Fibroblast of mammary gland (primary cell): ENCODE data around the gene PCDHGC5.

Source experiments
- DNase-seq: peaks from one replicate; pipeline ENCODE4 v3.0.0-alpha.2; 2010; ENCODE audit warnings: low read depth
- H3K4me3 ChIP-seq: 2 replicates; pipeline ENCODE4 v1.5.1; 2011; ENCODE audit warnings: low read depth, mild to moderate bottlenecking, low read length, moderate library complexity; ENCODE audit not compliant: control insufficient read depth
- TF ChIP-seq, protein P1 (sequence below): conservative IDR thresholded peaks from 2 replicates; pipeline ENCODE4 v1.5.1; 2011; ENCODE audit warnings: low read depth, low read length, inconsistent platforms; ENCODE audit not compliant: control insufficient read depth, insufficient read depth

PCDHGC5 gene

DNA sequence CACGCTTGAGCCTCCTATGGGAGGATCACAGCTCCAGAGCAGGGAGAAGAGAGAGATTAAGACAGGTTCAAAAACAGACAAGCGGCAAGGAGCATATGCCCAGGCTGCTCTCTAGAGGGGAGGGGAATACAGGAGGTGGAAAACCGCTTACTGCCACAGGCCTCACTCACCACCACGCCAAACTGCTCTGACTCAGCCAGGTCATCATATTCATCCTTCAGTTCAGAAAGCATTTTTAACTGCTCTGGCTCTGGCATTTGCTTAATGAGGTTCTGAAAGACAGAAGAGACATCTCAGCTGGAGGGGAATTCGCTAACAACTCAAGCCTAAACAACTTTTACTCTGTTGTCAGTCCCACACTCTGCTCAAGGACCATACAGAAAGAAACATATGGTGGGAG, 40.1 kb downstream of the PCDHGC5 start:
- DNase-seq, result peak; percentile 82
- TF ChIP-seq, protein P1, sequence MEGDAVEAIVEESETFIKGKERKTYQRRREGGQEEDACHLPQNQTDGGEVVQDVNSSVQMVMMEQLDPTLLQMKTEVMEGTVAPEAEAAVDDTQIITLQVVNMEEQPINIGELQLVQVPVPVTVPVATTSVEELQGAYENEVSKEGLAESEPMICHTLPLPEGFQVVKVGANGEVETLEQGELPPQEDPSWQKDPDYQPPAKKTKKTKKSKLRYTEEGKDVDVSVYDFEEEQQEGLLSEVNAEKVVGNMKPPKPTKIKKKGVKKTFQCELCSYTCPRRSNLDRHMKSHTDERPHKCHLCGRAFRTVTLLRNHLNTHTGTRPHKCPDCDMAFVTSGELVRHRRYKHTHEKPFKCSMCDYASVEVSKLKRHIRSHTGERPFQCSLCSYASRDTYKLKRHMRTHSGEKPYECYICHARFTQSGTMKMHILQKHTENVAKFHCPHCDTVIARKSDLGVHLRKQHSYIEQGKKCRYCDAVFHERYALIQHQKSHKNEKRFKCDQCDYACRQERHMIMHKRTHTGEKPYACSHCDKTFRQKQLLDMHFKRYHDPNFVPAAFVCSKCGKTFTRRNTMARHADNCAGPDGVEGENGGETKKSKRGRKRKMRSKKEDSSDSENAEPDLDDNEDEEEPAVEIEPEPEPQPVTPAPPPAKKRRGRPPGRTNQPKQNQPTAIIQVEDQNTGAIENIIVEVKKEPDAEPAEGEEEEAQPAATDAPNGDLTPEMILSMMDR, result no peak
- no peak overlapping the region for H3K4me3 ChIP-seq

DNA sequence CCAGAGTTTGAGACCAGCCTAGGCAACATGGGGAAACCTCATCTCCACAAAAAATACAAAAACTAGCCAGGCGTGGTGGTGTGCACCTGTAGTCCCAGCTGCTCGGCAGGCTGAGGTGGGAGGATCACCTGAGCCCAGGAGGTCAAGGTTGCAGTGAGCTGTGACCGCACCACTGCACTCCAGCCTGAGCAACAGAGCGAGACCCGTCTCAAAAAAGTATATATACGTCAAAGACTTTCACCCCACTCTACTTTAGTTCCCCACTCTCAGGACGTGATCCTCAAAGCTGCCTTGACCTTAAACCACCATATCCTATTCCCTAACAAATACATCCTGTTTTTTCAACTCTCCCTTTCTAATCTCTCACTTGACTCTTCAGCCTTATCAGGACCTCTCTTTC, 41.0 kb downstream of the PCDHGC5 start:
- TF ChIP-seq, protein P1, result no peak
- no peak overlapping the region for H3K4me3 ChIP-seq
- DNase-seq, result no peak

DNA sequence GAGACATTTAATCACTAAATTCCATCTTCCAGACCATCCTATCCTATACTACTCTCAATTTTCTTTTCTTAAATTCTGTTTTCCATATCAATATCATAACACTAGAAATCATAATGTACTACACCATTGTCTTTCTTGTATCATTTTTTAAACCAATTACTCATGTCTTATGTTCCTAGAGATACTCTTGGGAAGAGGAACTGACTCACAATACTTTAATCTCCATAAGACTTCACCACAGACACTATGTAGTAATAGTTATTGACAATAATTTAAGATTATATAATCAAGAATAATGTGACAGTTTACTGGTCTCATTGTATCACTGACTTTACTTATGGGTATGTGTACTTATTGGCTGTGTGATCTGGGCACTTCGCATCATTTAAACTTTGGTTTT, 43.8 kb downstream of the PCDHGC5 start:
- peak; percentile 28 for DNase-seq

DNA sequence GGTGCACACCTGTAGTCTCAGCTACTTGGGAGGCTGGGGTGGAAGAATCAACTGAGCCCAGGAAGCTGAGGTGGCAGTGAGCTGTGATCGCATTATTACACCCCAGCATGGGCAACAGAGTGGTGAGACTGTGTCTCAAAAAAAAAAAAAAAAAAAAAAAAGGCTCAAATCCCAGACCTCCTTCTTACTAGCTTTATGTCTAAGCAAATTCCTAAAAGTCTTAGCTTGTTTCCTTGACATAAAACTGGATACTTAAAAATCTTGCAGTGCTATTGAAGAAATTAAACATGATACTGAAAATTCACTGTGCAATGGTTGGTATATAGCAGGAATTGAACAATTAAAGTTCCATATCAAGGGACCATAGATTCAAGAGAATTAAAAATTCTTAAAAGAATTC, 45.0 kb downstream of the PCDHGC5 start:
- DNase-seq, result no peak
- TF ChIP-seq, protein P1, result no peak
- no peak overlapping the region for H3K4me3 ChIP-seq

More for the DNA sequence above, 43.8 kb downstream of the PCDHGC5 start:
- no peak overlapping the region for H3K4me3 ChIP-seq
- TF ChIP-seq, protein P1, result no peak

DNA sequence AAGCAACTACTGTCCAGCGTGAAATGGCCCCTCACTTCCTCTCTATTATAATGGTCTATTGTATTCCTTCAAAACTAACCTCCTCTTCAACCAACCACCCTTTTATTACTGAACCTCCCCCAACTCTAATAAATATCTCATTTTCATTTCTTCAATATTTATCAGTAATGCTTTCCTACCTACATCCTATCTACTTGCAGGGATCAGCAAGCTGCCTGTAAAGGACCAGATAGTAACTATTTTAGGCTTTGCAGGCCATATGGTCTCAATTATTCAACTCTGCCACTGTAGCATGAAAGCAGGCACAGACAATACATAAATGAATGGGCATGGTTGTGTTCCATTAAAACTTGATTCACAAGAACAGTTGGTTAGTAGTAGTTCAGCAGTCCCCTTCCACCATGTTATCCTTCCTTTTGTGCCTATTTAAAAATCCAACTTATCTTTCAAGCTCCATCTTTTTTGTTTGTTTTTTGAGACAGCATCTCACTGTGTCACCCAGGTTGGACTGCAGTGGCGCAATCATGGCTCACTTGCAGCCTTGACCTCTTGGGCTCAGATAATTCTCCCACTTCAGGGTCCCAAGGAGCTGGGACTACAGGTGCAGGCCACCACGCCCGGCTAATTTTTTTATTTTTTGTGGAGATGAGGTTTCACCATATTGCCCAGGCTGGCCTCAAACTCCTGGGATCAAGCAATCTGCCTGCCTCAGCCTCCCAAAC, 45.8 kb downstream of the PCDHGC5 start:
- DNase-seq, result no peak
- no peak overlapping the region for H3K4me3 ChIP-seq
- TF ChIP-seq, protein P1, result no peak
